HG03108 (cell line): ENCODE data around the gene OAT.

ENCODE experiments used
- ATAC-seq: cut with Tn5 transposase; IDR thresholded peaks from one replicate; pipeline ENCODE4 v1.9.1; 2021; ENCODE audit warnings: moderate library complexity; ENCODE audit not compliant: unreplicated experiment

Gene OAT

DNA sequence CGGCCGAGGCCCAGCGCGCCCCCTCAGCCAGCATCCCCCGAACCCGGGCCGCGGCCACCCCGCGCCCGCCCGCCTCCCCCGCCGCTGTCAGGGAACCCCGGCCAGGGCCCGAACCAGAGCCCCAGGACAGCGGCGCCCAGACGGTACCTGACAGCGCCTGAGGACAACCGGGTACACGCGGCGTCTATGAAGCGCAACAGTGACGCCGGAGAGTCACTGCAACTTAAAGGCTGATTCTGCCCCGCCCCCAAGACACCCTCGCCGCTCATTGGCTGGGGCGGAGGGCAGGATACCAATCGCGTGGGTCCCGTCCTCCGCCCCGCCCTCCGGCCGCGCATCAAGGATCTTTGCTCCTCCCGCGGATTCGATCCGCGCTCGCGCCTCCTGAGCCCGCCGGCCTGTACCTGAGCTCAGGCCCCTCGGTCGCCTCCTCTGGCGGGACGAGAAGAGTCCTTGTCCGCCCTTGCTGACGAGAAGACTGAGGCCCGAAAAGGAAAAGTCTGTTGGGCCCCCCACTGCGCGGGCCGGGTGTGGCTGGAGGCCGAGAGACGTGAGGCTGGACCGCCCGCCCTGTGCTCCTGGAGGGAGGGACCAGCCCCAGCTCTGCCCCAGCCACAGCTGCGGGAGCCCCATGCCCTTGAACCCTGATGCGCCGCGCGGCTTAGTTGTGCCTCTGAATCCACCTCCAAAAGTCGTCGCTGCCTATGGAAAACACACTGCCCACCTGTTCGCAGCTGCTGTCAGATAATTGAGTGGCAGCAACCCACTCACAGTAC, at the start of gene OAT:
Gene OAT (minus strand): TSS at position 198 of the 776 bp plus-strand sequence. CDS start 6,752 bp downstream, outside the sequence.
- peak; percentile 98 for ATAC-seq

DNA sequence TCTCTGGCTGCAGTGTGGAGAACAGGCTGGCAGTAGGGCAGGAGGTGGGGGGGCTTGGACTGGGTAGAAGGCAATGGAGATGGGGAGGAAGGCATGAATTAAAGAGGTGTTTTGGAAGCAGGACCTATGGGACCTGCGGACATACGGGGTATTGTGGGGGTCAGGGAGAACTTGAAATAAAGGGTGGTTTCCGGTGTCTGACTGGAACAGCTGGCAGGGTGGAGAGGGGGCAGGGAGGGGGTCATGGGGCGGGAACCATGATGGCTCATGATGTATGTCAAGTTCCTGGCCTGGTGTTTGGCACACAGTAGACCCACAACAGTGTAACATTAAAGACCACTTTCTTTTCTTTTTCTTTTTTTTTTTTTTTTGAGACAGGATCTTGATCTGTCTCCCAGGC, 48.4 kb upstream of the OAT start:
- ATAC-seq, result no peak

DNA sequence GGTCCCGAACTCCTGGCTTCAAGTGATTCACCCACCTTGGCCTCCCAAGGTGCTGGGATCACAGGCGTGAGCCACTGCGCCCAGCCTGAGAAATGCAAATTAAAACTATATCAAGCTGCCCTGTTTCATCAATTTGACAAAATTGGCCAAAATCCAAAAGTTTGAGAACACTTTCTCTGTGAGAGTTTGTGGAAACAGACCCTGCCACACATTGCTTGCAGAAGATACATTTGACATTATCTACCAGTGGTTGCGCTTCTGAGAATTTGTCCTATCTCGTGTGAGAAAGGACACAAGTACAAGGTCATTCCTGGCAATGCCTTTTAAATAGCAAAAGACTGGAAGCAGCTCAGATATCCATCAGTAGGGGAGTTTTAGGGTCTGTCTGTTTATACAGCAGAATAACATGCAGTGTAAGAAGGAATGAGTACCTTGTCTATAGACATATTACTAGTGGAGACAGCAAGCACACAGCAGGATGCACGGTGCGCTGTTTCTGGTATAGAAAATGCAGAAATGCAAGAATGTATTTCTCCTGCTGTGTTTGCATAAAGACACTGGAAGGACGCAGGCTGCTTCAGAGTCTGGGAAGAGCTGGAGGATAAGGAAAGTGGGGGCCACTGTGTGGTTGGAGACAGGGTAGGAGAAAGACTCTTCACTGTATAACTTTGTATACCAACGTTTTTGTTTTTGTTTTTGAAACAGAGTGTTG, 47.2 kb upstream of the OAT start:
- no peak for ATAC-seq

DNA sequence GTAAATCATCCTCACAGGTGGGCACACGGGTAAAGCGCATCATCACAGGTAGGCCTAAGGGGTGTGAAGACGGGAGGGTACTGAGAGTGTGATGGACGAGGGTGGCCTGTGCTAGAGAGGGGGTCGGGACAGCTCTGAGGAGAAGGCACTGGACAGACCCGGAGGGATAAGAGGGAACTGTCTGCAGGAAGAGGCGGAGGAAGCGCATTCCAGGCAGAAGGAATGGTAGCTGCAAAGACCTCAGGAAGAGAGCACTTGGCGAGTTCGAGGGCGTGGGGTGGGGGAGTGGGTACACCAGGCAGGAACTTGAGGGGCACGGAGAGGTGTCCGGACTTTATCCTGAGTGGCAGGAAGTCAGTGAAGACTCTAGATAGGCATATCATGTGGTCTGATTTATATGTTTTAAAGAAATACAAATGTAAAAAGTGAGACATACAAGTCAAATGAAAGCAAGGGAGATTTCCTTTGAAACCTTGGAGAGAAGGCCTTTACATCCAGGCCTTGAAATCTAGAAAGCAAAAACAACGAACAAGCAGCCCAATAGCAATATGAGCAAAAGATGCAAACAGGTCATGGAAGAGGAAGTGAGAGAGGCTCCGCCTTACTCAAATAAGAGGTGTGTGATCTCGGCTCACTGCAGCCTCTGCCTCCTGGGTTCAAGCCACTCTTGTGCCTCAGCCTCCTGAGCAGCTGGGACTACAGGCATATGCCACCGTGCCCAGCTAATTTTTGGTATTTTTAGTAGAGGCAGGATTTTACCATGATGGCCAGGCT, 46.5 kb upstream of the OAT start:
- no peak for ATAC-seq

DNA sequence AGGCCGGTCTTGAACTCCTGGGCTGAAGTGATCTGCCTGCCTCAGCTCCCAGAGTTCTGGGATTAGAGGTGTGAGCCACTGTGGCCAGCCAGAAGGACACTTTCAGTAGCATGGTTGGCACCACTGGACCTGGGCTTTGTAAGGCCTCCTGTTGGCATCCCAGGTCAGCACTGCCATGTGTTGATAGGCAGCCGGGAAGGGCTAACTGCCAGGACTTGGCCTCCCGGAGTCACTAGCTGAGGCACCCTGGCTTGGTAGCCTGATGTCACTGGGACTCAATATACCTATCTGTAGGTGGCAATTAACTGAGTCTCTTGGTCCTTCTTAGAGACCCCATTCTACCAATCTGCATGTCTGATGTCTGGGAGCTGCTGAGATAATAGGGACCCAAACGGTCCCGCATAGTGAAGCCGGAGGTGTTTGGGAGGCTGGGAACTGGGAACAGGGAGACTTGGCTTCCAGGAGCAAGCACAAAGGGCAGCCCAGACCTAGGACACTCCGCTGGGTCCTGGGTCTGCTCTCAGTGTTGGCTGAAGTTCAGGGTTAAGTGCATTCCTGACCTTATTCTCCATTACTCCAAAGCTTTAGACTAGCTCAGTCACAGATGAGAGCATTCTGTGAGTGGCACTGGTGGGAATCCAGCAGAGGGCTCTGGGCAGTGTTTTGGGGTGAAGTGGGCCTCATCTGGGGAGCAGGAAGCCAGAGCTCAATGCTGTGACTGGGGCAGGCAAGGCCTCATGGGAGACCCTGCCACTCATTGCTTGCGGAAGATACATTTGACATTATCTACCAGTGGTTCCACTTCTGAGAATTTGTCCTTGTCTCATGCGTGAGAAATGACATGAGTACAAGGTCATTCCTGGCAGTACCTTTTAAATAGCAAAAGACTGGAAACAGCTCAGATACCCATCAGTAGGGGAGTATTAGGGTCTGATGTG, 45.6 kb upstream of the OAT start:
- ATAC-seq, result no peak

DNA sequence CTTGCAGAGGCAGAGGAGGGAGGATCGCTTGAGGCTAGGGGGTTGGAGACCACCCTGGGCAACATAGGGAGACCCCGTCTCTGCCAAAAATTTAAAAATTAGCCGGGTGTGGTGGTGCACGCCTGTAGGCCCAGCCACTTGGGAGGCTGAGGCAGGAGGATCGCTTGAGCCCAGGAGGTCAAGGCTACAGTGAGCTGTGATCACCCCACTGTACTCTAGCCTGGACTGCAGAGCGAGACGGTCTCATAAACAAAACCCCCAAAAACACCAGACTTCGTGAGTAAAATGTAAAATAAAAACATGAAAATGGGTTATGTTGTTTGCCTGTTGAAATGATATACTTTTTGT, 43.6 kb upstream of the OAT start:
- ATAC-seq, result no peak

DNA sequence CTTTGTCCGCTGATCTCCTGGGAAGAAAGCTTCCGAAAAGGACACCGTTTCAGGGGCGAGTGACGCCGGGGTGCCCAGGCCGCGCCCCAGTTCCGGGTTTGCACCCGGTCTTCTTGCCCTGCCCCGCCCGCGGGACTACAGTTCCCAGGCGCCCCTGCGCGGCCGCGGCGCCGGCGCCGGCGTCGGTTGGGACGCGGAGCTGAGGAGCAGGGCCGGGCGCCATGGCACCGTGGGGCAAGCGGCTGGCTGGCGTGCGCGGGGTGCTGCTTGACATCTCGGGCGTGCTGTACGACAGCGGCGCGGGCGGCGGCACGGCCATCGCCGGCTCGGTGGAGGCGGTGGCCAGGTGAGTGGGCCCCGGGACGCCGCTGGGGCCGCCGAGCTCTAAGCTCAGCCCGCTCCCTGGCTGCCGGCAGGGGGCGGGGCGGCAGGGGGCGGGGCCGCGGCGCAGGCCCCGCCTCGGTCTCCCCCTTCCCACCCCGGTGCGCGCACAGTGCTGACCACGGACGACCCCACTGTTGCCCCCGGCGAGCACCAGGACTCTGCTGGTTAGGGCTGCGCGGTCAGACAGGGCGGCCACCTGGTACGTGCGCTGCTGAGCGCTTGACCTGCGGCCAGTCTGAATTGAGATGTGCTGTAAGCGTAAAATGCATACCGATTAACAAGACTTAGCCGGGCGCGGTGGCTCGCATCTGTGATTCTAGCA, 43.1 kb upstream of the OAT start, which contains the start of gene LHPP:
Gene LHPP (plus strand): TSS at position 182 of the 706 bp plus-strand sequence. CDS start 40 bp downstream, at position 222.
- peak; percentile 96 for ATAC-seq

DNA sequence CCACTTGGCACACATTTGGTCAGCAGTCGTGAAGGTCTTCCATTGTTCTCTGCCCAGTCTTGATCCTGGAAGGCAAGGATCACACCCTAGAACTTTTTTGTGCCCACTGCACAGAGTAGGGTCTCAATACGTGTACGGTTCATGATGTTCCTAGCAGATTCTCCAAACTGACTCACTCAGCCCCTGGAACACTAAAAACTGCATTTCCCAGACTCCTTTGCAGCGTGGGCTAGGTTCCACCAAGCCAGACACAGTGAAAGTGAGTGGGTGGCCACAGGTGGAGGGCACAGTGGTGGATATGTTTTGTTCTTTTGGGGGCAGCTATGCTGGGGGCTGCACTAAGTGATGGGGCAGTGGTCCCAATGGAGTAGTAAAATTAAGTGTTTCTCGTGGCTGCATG, 41.4 kb upstream of the OAT start:
- no peak for ATAC-seq

DNA sequence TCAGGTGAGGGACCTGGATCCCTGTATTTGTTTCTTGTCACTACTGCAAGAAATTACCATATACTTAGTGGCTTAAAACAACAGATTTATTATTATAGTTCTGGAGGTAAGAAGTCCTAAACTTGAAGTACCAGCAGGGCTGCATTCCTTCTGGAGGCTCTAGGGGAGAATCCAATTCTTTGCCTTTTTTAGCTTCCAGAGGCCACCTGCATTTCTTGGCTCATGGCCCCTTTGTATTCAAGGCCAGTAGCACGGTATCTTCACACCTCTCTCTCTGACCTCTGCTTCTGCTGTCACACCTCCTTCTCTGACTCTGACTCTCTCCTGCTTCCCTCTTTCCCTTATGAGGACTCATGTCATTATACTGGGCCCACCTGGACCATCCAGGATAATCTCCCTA, 40.7 kb upstream of the OAT start:
- ATAC-seq, result no peak

DNA sequence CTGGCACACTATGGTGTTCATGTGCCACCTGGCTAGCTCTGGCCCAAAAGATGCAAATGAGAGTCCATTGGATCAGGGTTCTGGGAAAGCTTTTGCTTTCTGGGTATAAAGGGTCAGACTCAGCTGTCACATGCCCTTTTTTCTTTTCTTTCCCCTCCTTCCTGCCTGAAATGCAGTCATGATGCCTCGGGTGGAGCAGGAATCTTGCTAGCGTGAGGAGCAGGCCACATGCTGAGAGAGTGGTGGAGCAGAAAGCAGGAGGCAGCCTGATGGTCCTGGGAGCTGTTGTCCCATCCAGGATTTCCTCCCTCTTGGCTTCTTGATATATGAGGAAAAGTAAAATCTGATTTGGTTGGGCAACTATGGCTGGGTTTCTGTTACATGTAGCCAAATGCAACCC, 40.2 kb upstream of the OAT start:
- no peak for ATAC-seq

DNA sequence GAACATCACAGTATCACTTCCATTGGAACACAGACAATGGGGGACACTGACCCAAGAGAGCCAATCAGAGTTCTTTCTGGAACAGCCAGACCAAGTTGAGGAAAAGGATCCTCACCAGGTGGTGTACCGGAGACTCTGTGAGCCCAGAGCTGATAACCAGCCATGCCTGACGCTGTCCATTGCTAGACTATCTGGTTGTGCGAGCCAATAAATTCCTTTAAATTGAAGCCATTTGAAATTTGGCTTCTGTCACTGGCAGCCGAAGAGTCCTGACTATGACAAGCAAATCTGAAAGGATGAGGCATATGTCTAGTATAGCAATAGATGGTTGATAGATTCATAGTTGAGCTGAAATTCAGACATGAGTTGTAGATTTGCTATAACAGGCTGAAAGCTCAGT, 39.8 kb upstream of the OAT start:
- ATAC-seq, result no peak

DNA sequence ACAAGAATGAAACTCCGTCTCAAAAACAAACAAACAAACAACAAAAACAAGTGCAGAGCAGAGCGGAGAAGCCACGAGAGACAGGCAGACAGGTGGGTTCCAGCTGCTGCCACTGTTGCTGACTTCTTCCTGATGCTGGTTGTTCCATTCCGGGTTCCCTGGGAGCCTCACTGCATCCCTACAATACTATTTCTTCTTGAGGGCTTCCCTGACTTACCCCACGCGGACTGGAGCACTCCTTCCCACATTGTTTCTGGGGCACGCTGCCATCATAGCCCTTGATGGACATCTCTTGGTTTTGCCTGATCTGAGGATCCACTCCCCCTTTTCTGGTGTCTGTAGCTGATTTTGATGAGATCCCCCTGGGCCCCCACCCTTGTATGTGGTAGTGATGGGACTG, 36.7 kb upstream of the OAT start:
- ATAC-seq, result no peak

DNA sequence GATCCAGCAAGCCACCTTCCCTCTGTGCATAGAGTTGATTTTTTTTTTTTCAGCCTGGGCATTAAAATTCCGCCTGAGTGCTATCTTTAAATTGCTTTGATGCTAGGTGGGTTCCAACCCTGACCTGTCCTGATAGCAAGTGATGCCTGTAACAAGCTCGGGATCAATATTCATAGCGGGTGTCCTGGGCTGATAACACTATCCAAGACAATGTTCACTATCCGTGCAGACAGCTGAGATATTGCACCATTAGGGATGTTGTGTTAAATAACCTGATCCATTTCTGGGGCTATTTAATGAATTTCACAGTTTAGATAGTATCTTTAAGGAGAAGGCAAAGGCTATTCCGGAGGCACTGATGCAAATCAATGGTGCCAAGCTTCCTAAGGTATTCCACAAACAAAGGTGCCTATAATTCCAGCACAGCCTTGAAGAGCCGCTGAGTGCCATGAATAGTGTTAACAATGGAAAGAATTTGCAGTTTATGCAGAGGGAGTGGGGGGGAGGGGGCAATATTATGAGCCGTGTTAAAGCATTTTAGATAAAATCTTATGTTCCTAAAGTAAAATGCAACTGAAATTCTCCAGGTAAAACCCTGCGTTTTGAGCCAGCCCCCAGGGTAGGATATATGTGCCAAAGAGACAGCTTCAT, 35.4 kb upstream of the OAT start:
- no peak for ATAC-seq

DNA sequence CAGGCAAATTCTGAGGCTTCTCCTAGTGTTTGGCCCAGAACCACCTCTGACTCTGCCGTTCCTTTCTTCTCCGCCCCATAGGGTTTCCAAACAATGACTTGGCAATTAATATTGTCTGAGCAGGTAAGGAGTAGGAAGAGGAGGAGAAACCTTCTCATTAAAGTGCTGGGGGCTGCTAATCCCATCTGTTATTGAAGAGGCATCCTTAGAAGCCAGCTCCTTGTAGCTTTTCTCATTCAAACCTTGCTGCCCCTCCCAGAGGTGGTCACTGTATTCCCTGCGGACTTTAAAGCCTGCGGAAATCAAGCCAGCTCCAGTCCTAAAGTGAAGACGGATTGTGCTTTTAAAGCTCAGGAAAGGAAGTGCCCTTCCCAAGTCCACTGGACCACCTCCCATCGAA, 32.6 kb upstream of the OAT start:
- ATAC-seq, result no peak

DNA sequence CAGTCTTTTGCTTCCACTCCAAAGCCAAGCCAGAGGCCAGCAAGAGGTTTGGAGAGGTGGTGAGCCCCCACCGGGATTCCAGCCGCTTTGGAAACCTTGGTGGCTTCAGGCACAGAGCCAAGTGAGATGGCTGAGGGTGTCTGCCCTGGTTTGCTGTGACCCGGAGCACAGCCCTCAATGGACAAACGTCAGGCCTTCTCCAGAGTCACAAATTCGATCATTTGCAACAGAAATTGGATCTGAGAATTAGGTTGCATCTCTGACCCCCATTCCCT, 32.0 kb upstream of the OAT start:
- no peak for ATAC-seq

DNA sequence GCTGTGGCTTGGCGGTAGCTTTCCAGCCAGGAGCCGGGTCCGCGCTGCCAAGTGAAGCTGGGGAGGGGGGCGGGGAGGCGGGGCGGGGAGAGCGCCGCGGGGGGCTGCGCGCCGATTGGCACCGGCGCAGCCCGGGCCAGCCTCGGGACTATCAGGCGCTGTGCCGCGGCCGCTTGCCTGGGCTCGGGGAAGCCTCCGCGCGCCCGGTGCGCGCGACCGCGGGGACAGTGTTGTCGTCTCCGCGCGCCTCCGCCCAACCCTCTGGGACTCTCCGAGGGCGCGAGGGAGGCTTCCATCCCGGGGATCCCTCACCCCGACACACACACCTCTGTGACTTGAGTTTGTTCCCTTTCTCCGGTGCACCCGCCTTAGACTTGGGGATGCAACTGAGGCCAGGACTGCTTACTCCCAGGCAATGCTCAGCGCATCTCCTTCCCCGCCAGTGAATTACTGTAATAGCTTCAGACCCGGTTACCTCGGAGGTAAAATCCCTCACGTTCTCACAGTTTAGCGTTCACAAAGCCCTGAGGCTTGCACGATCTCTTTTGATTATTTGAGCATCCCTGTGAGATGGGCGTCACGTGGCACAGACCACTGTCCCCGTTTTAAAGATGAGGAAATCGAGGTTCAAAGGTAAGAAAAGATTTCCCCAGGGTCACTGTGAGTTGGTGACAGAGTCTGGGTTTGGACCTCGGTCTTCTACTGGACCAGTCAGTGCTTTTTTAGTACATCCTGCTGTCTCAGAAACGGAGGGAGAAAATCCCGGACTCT, 31.5 kb upstream of the OAT start, which contains the start of gene NKX1-2:
Gene NKX1-2 (minus strand): TSS at position 24 of the 771 bp plus-strand sequence. CDS start 92 bp downstream, outside the sequence.
- no peak for ATAC-seq

DNA sequence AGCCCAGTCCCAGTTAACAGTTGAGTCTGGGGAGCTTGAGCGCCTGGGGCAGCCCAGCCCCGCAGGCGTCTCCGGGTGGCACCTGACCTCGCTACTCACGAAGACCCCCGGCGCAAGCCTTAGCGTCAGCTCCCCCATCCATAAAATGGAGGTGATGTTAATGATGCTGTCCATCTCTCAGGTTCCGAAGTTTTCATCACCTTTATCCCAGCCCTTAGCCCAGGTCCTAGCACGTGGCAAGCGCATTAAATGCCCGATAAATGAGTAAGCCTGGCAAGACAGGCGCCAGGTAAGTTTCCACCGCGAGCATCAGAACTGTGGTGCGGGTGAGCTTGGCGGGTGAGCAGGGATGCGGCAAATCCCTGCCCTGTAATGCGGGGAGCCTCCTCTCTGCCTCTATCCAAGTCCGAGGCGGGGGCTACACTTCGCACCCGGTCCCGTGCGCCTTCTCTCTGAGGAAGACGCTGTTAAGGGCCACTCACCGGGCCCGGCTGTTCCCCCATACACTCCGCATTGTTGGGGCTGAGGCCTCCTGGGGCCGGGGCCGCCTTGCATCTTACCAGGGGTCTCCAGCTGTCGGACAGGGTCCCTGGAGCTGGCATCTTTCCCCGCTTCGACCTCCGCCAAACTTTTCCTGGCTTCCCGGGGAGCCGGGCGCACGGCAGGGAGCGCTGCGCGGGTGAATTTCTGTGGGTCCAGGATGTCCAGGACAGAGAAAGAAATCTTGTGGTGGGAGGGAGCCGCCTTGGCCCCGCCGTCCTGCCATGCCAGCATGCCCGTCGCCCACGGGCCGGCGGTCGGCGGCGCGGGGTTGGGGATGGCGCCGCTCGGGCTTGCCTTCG, 30.7 kb upstream of the OAT start:
- ATAC-seq, result no peak

DNA sequence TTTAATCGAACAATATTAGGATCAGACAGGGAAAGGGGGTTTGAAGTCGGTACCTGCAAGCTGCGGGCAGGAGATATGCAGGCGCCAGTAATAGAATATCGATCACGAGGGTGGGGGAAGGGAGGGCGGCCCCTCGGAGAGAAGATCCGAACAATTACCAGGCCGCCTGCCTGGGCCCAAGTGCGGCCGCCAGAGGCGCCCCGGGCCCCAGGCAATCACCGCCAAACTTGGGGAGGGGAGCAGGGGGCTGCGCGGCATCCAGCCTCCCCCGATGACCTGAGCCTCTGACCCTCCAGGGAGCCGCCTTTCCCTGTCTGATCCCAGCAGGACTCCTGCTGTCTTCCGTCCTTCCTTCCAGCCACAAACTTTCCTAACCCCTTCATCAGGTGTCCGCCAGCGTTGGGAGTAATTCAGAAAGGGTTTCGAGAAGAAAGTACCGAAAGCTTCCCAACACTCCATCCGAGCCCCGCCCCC, 30.0 kb upstream of the OAT start:
- no peak for ATAC-seq
